ENCODE results near the gene LGALS3BP.

LGALS3BP gene

DNA sequence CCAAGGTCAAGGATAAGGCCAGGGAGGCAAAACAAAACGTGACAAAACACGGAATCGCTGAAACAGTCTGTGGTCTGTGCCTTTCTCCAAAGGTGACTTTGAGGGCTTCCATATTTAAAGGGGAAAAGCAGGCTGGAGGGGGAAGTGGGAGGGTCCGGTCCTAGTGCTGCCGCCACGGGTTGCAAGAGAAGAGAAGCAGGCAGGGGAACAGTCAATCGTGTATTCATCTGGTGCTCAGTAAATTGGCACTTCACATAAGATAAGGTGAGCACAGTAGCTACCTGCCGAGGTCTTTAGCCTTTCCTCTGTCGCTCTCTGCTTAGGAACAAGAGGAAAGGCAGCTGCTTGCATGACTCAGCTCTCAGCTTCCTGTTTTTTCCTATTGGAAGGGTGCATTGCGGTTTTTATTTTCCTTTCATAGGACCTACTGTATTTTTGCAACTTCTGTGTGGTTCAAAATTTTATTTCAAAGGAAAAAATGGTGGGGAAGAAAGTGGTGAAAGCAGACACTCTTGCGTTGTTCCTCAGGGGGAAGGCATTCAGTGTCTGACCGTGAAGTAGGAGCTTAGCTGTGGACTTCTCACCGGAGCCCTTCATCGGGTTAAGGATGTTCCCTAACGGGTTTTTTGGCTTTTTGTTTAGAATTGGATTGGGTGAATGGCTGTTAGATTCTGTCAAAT is 7.1 kb upstream of the LGALS3BP start:
- Mint-ChIP-seq H3K4me3 (peak overlapping the region; percentile 45), H3K36me3 (ENCODE audit: low read depth) (peaks cover 22% of the 10 kb centered on the region), H3K4me1 (ENCODE audit: low read depth) (peaks cover 13% of the 10 kb centered on the region), H3K9me3 (no peaks in the 10 kb centered on the region), H3K27me3 (ENCODE audit: low read depth) (no peaks in the 10 kb centered on the region), H3K27ac (no peak overlapping the region)
- DNase-seq (ENCODE audit: low spot score), result no peak

DNA sequence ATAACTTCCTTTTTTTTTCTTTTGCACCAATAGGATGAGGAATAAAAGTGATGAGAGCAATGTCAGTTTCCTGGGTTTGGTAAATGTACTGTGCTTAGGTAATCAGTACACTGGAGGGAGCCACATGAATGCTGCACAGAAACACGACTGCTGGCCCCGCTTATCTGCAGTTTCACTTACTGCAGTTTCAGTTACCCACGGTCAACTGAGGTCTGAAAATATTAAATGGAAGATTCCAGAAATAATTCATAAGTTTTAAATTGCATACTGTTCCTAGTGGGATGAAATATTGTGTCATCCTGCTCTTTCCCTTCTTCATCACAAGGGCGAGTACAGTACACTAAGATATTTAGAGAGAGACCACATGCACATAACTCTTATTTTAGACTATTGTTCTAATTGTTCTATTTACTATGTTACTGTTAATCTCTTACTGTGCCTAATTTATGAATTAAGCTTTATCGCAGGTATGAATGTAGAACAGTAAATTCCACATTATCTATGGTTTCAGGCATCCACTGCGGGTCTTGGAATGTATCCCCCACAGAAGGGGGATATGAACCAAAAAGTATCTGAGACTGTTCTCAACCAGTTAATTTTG is 6.4 kb upstream of the LGALS3BP start:
- Mint-ChIP-seq H3K9me3 (no peaks in the 10 kb centered on the region), H3K27ac (peak overlapping the region; percentile 20), H3K36me3 (ENCODE audit: low read depth) (peaks cover 15% of the 10 kb centered on the region), H3K4me3 (peak overlapping the region; percentile 45), H3K27me3 (ENCODE audit: low read depth) (no peaks in the 10 kb centered on the region), H3K4me1 (ENCODE audit: low read depth) (peaks cover 13% of the 10 kb centered on the region)
- no peak for DNase-seq (ENCODE audit: low spot score)

DNA sequence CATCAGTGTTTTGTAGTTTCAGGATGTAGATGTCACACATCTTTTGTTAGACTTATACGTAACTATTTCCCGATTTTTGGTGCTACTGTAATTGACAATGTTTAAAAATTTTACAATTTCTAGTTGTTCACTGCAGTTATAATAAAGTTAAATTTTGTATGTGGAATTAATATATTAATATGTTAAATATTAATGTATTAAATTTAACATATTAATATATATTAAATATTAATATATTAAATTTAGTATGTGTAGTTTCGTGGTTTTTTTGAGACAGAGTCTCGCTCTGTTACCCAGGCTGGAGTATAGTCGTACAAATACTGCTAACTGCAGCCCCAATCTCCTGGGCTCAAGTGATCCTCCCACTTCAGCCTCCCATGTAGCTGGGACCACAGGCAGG is 5.7 kb upstream of the LGALS3BP start:
- Mint-ChIP-seq H3K36me3 (ENCODE audit: low read depth) (peaks cover 10% of the 10 kb centered on the region), H3K4me1 (ENCODE audit: low read depth) (peaks cover 13% of the 10 kb centered on the region), H3K27me3 (ENCODE audit: low read depth) (no peaks in the 10 kb centered on the region), H3K4me3 (no peak overlapping the region), H3K9me3 (no peaks in the 10 kb centered on the region), H3K27ac (no peak overlapping the region)
- DNase-seq (ENCODE audit: low spot score), result no peak

DNA sequence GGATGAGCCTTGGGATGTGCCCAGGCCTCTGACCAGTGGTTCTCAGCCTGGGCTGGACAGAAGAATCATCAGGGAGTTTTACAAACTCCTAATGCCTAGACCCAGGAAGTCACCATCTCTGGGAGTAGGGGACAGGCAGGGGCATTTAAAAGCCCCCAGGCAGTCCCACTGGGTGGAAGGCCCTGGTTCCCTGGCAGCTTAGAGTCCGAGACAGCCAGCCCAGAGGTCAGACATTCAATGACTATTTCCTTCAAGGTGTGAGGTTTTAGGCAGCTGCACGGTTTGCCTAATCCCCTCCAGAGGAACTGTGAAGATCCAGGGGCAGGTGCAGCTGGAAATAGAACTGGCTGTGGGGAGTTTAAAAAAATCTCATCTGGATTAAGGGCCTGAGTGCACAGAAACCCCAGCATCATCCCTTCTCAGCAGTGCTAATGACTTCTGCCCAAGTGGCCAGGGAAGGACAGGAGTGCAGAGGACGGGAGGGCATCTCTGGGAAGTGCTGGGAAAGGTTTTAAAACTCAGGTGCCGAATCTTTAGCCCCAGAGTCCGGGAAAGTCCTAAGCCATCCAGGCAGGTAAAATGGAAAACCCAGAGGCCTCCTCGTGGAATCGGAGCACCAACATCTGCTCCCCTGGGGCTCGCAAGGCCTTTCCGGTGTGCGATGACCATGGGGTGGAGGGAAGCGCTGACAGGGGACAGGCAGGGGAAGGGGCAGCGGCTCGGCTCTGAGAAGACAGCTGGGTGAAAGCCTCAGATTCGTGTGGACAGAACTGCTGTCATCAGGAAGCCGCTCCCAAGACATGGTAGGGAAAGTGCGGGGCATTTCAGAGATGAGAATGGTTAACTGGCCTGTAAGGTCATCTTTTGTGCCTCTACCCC is 1.5 kb upstream of the LGALS3BP start:
- no peaks in the 10 kb centered on the region for H3K9me3 Mint-ChIP-seq
- no peak overlapping the region for H3K27ac Mint-ChIP-seq

DNA sequence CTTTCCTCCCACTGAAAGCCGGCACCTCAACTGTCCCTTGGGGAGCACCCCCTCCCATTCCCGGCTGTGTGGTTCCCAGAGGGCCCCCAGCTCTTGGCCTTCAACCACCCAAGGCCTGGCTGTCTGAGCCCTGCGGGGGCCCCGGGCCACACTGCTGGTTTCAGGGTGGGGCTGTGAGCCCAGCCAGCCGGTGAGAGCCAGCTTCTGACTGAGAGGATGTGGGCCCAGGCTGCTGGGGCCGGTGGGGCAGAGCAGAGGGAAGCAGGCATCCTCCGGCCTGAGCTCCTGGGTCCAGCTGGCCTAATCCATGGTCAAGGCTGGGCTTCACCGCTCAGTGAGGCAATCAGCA is 875 bp upstream of the LGALS3BP start:
- Mint-ChIP-seq H3K27ac (no peak overlapping the region), H3K36me3 (ENCODE audit: low read depth) (peaks cover 2% of the 10 kb centered on the region), H3K4me1 (ENCODE audit: low read depth) (peaks cover 5% of the 10 kb centered on the region), H3K9me3 (no peaks in the 10 kb centered on the region), H3K4me3 (no peak overlapping the region), H3K27me3 (ENCODE audit: low read depth) (no peaks in the 10 kb centered on the region)
- DNase-seq (ENCODE audit: low spot score), result no peak

More for the DNA sequence above, 1.5 kb upstream of the LGALS3BP start:
- peaks cover 10% of the 10 kb centered on the region for H3K4me1 Mint-ChIP-seq (ENCODE audit: low read depth)
- H3K4me3 Mint-ChIP-seq, result no peak overlapping the region
- H3K36me3 Mint-ChIP-seq (ENCODE audit: low read depth), result peaks cover 2% of the 10 kb centered on the region
- DNase-seq (ENCODE audit: low spot score), result no peak
- H3K27me3 Mint-ChIP-seq (ENCODE audit: low read depth), result no peaks in the 10 kb centered on the region

DNA sequence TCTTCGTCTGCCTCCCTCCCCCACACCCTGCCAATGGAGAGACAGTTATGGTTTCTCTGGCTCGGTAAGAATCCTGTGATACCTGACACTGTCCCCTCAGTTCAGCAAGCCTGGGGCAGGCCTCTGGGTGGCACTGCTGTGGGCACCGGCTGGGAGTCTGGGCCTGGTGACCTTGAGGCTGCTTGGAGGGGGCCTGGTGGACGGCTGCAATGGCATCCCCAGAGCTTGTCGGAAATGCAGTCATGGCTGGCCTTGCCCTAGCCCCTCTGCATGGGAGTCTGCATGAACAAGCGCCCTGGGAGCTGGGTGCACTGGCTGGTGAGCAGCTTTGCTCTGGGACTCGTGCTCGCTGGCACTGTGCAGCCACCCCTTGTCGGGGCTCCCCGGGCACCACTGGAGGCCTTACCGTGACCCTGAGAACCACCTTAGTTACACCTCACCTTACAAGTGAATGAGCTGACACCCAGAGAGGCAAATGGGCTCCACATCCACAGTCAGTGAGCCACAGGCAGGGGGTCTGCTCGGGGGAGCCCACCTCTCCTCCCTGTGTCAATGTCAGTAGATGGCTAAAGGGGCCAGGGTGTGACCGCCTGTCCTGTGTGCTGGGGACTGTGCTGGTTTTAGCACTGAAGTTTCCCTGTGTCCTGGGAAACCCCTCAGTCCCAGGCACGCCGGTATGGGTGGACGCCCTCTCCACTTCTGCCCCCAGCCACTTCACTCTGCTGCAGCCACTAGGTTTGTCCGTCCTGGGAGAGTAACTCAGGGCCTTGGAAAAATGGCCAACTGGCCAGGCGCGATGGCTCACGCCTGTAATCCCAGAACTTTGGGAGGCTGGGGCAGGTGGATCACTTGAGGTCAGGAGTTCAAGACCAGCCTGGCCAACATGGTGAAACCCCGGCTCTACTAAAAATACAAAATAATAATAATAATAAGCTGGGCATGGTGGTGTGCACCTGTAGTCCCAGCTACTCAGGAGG is 1.4 kb downstream of the LGALS3BP start:
- Mint-ChIP-seq H3K9me3 (no peaks in the 10 kb centered on the region), H3K27me3 (ENCODE audit: low read depth) (no peaks in the 10 kb centered on the region), H3K27ac (no peak overlapping the region), H3K4me3 (peak overlapping the region; percentile 77), H3K4me1 (ENCODE audit: low read depth) (peaks cover 5% of the 10 kb centered on the region), H3K36me3 (ENCODE audit: low read depth) (peaks cover 6% of the 10 kb centered on the region)
- no peak for DNase-seq (ENCODE audit: low spot score)

DNA sequence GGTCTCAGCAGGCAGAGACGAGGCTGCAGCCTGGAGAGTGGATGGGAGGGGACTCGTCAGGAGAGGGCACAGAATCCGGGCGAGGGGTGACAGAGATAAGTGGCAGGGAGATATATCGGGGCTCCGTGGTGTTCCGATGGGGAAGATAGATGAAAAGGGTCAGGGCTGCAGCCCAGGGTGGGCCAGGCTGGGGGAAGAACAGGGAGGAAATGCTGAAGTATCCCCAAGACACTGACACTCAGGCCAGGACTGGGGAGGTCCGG is 2.1 kb downstream of the LGALS3BP start:
- no peak for DNase-seq (ENCODE audit: low spot score)
- Mint-ChIP-seq H3K27ac (no peak overlapping the region), H3K9me3 (no peaks in the 10 kb centered on the region), H3K4me1 (ENCODE audit: low read depth) (peaks cover 5% of the 10 kb centered on the region), H3K4me3 (peak overlapping the region; percentile 58), H3K36me3 (ENCODE audit: low read depth) (peaks cover 6% of the 10 kb centered on the region), H3K27me3 (ENCODE audit: low read depth) (no peaks in the 10 kb centered on the region)

DNA sequence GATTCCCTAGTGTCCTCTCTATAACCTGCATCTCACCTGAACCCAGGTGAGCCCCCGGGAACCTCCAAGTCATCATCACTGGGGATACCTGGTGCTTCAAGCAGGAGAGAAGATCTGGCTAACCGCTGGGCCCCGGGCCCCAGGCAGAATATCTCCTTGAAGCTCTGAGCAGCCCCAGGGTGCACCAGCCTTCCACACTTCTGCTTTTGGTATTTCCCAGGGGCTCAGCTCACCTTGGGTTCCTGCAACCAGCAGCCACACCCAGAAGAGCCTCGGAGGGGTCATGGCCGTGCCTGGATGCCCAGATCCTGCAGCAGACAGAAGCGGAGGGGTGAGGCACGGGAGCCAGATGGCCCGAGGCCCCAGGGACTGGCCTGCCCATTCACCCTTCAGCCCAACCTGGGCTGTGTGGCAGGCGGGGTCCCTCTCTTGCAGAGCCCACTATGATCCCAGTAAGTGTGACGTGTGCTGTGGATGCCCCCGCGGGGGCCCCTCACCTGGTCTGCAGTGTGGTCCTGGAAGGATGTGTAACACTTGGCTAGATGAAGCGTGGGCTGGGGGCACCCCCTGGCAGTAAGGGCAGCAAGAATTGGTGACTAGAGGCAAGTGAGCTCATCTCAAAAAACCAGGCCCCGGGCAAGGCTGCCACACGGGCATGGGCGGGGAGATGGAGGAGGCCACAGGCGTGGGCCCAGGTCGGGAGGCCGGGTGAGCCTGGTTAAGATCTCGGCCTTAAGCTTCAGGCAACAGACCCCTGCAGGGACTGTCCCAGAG is 2.6 kb downstream of the LGALS3BP start:
- no peaks in the 10 kb centered on the region for H3K27me3 Mint-ChIP-seq (ENCODE audit: low read depth)
- H3K27ac Mint-ChIP-seq, result no peak overlapping the region
- DNase-seq (ENCODE audit: low spot score), result no peak
- peaks cover 5% of the 10 kb centered on the region for H3K4me1 Mint-ChIP-seq (ENCODE audit: low read depth)
- no peaks in the 10 kb centered on the region for H3K9me3 Mint-ChIP-seq
- H3K36me3 Mint-ChIP-seq (ENCODE audit: low read depth), result peaks cover 7% of the 10 kb centered on the region
- peak overlapping the region; percentile 58 for H3K4me3 Mint-ChIP-seq

DNA sequence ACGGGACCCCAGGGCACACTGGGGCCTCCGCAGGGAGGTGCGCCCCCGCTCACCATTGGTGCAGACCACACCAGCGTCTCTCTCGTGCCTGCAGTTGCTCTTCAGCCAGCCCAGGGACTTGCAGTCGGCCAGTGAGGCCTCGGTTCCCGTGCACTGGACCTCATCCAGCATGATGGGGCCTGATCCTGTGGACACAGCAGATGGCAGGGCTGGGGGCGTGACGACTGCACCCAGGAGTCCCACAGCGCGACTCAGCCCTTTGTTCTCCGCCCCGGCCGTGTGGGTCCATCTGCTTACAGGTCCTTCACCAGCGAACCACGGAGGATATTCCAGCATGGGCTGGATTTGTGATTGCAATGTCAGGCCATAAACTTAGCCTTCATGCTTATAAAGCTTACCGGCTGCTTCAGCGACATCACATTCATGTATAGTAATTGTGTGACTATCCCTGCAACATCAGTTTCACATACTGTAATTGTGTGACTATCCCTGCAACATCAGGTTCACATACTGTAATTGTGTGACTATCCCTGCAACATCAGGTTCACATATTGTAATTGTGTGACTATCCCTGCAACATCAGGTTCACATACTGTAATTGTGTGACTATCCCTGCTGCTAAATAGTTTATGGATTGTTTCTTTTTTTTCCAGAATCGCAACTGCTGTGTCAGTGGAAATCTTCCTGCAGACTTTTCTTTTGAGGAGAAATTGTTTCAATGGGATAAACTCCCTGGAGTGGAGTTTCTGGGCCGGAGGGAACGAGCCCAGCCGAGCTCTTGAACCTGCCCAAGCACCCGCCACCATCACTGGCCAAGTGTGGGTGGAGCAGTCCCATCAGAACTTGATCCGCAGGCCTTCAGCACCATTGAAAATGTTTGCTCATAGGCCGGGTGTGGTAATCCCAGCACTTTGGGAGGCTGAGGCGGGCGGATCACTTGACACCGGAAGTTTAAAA is 4.8 kb downstream of the LGALS3BP start:
- no peak overlapping the region for H3K27ac Mint-ChIP-seq

DNA sequence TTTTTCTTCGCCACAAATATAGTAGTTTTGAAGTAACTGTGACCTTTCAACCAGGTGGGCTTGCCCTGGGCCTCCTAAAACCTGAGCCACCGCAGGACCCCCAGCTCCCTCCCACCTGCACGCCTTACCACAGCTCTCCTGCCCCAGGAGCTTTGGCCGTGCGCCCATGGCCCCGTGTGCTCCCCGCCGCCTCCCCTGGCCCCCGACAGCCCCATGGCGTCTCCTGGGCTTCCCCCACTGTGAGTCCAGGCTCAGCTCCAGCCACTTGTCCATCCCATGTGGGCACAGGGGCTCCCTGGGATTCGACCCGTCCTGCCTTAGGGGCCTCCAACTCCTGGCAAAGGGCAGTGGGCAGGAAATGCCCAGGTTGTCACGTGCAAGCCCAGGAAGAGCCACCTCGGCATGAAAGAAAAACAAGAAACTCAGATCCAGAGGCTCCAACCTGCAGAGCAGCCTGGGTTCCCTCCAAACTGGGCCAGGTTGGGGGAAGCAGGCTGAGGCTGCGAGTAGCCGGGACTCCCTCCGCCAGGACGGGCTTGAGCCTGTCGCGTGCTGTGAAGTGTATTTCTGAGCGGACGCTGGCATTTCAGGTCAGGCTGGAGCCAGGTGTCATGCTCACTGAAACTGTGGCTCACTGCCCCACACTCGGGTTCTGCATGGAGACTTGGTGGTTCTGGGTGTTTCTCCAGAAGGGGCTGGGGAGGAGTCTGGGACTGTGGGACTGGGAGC is 5.8 kb downstream of the LGALS3BP start:
- H3K4me1 Mint-ChIP-seq (ENCODE audit: low read depth), result peaks cover 7% of the 10 kb centered on the region

More for the DNA sequence above, 4.8 kb downstream of the LGALS3BP start:
- no peak for DNase-seq (ENCODE audit: low spot score)
- Mint-ChIP-seq H3K4me1 (ENCODE audit: low read depth) (peaks cover 9% of the 10 kb centered on the region), H3K36me3 (ENCODE audit: low read depth) (peaks cover 12% of the 10 kb centered on the region), H3K27me3 (ENCODE audit: low read depth) (no peaks in the 10 kb centered on the region), H3K9me3 (no peaks in the 10 kb centered on the region), H3K4me3 (no peak overlapping the region)

DNA sequence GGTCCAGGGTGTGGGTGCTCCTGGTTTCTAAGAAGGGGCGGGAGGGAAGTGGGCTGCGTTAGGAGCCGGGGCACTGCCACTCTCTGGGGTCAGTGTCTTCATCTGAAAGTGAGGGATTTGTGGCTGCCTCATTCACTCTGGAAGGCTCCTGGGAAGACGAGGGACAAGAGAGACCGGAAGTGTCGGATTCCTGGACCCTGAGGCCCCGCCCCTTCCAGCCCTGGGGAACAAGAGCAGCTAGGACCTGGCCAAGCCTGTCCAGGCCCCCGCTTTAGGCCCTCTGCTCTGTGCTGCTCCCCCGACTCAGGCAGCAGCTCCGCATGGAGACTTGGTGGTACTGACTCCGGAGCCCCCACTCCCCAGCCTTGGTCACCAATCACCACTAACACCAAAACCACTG is 6.5 kb downstream of the LGALS3BP start:
- Mint-ChIP-seq H3K9me3 (no peaks in the 10 kb centered on the region), H3K36me3 (ENCODE audit: low read depth) (peaks cover 12% of the 10 kb centered on the region), H3K4me3 (no peak overlapping the region), H3K27me3 (ENCODE audit: low read depth) (no peaks in the 10 kb centered on the region), H3K27ac (no peak overlapping the region), H3K4me1 (ENCODE audit: low read depth) (peaks cover 7% of the 10 kb centered on the region)
- no peak for DNase-seq (ENCODE audit: low spot score)

More for the DNA sequence above, 5.8 kb downstream of the LGALS3BP start:
- no peaks in the 10 kb centered on the region for H3K9me3 Mint-ChIP-seq
- no peak for DNase-seq (ENCODE audit: low spot score)
- H3K36me3 Mint-ChIP-seq (ENCODE audit: low read depth), result peaks cover 12% of the 10 kb centered on the region
- H3K27ac Mint-ChIP-seq, result no peak overlapping the region
- no peaks in the 10 kb centered on the region for H3K27me3 Mint-ChIP-seq (ENCODE audit: low read depth)
- H3K4me3 Mint-ChIP-seq, result no peak overlapping the region
